Activated CD4-positive, alpha-beta T cell treated with anti-CD3 and anti-CD28 coated beads for 36 hours (primary cell): Measurements from ENCODE around the gene PIGR. TPM values are rescaled to one million over a fixed set of nuclear protein-coding genes. Genes with fewer than 3 reads are reported as not detected.
A peak's percentile ranks its signal among the peaks of the same experiment; 100 is the strongest.

Source experiments
- ATAC-seq: fragments of 200-7000 bp; cut with Tn5 transposase; one replicate; pipeline ENCODE4 v1.10.0; 2021; ENCODE audit warnings: mild to moderate bottlenecking, moderate library complexity
- CTCF ChIA-PET: fragments of 350-600 bp; sonication (Branson Sonifier 250); formaldehyde crosslinking; loops from one replicate; lab custom pipeline; 2021; ENCODE audit warnings: antibody characterized with exemption; lab: Charles Lee
- POLR2A ChIA-PET: fragments of 350-600 bp; sonication (Branson Sonifier 250); formaldehyde crosslinking; loops from one replicate; lab custom pipeline; 2021; ENCODE audit warnings: antibody characterized with exemption, inconsistent platforms; lab: Charles Lee
- DNase-seq: peaks from one replicate; pipeline ENCODE4 v3.0.0-alpha.2; 2020
- H3K27ac Mint-ChIP-seq: one replicate; pipeline ENCODE4 v1.8.0; 2021; ENCODE audit warnings: mixed read lengths
- H3K27me3 Mint-ChIP-seq: one replicate; pipeline ENCODE4 v1.8.0; 2021; ENCODE audit warnings: mixed read lengths
- H3K36me3 Mint-ChIP-seq: one replicate; pipeline ENCODE4 v1.8.0; 2021; ENCODE audit warnings: low read depth, mixed read lengths
- H3K4me1 Mint-ChIP-seq: one replicate; pipeline ENCODE4 v1.8.0; 2021; ENCODE audit warnings: mixed read lengths
- H3K4me3 Mint-ChIP-seq: one replicate; pipeline ENCODE4 v1.8.0; 2021; ENCODE audit warnings: mild to moderate bottlenecking, moderate library complexity, mixed read lengths
- H3K9me3 Mint-ChIP-seq: one replicate; pipeline ENCODE4 v1.8.0; 2021; ENCODE audit warnings: low read depth, mixed read lengths
- intact Hi-C, 2 experiments: fragments of 100-400 bp; cut with DNase I in 1 of 2; cut with micrococcal nuclease in 1 of 2; formaldehyde crosslinking; loops; one replicate each; pipeline versions ENCODE4 v1.14.2 to v1.15.1; 2022 to 2024; cut with DNase I, micrococcal nuclease
- total RNA-seq, 2 experiments: library from RNA; stranded (reverse); gene quantifications; one replicate each; pipeline ENCODE4 v1.2.3, GENCODE V29; 2021

The PIGR gene
- total RNA-seq, 2 experiments from 2014 or later: 0.07 to 0.54 TPM

DNA sequence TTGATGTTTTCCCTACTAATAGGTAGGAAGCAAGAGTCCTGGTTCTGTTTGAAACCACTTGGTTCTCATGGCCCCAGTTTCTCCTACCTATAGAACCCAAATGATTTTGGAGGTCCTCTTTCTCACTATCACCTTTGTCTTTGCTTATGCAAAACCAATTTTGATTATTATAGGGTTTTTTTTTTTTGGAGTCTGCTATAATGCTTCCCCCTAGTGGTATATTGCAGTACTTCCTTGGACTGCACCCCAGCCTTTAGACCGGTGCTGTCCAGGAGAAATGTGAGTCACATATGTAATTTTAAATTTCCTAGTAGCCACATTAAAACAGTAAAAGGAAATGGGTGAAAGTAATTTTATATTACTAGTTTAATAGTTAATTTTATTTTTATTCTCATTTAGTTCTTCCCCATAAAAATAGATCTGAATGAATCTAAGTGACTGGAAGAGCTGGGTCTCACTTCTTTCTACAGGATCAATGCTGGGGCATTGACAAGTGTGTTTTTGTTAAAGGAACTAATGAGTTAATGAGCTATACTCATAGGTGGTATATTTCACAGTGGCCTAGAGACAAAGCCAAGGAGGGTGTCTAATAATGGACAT lies 35.1 kb downstream of the PIGR start:
- Mint-ChIP-seq H3K27me3 (no peaks in the 10 kb centered on the region), H3K36me3 (peaks cover 38% of the 10 kb centered on the region), H3K4me3 (no peak overlapping the region), H3K9me3 (no peaks in the 10 kb centered on the region), H3K27ac (no peak overlapping the region), H3K4me1 (peaks cover 88% of the 10 kb centered on the region)
- intact Hi-C loops: loop anchor here (1.0 to 10.0 kb wide), 5 partner anchors 14 to 436 kb away; partner anchors contain the start of genes DYRK3 (in 1 of the 2), IKBKE (in 1 of the 2), IL20 (in 1 of the 2) and IL24 (in 1 of the 2)
- ChIA-PET POLR2A (interaction anchor here (0.6 kb wide), 1 partner anchor 17 kb away, joined by 4 read pairs; no protein-coding TSS in a partner anchor), CTCF (interaction anchor here (0.6 to 12.9 kb wide), 43 partner anchors 10 to 432 kb away, joined by 3 to 306 read pairs (median 8); partner anchors contain the start of genes FCMR, IL20 and IL24)
- ATAC-seq (peak; percentile 36), DNase-seq (peak; percentile 55)

DNA sequence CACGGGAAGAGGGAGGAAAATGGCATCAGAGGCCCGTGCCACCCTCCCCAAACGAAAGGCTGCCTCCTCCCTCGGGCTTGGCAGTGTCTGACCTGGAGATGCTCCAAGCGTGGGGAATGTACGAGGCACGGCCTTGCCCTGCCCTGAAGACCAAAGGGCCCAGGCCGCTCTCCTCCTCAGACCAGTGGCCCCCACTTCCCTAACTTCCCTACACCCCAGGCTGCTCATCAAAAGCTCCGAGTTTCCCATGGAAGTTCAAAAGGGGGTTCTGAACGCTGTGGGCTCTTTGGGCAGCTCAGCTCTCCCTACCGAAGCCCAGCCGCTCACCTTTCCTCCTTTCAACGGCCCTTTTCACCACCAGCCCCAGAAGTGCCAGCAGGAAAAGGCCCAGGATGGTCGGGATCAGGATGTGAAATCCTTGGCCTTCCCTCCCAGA lies 36.4 kb downstream of the PIGR start:
- H3K27me3 Mint-ChIP-seq: no peaks in the 10 kb centered on the region
- H3K4me3 Mint-ChIP-seq: peak overlapping the region; percentile 24
- H3K36me3 Mint-ChIP-seq: peaks cover 32% of the 10 kb centered on the region
- H3K9me3 Mint-ChIP-seq: no peaks in the 10 kb centered on the region
- peaks cover 88% of the 10 kb centered on the region for H3K4me1 Mint-ChIP-seq
- H3K27ac Mint-ChIP-seq: no peak overlapping the region
- CTCF ChIA-PET: interaction anchor here (0.7 to 3.3 kb wide), 30 partner anchors 9 to 961 kb away, joined by 3 to 24 read pairs (median 6); partner anchors contain the start of genes DYRK3, FCMR, IKBKE and IL10
- no peak for ATAC-seq
- DNase-seq: no peak
- intact Hi-C loops: loop anchor here in 1 of 2 experiments (2.0 to 10.0 kb wide), 4 partner anchors 13 to 435 kb away; partner anchors contain the start of genes IKBKE and IL24
- POLR2A ChIA-PET: interaction anchor here (0.6 kb wide), 1 partner anchor 108 kb away, joined by 3 read pairs; no protein-coding TSS in a partner anchor

DNA sequence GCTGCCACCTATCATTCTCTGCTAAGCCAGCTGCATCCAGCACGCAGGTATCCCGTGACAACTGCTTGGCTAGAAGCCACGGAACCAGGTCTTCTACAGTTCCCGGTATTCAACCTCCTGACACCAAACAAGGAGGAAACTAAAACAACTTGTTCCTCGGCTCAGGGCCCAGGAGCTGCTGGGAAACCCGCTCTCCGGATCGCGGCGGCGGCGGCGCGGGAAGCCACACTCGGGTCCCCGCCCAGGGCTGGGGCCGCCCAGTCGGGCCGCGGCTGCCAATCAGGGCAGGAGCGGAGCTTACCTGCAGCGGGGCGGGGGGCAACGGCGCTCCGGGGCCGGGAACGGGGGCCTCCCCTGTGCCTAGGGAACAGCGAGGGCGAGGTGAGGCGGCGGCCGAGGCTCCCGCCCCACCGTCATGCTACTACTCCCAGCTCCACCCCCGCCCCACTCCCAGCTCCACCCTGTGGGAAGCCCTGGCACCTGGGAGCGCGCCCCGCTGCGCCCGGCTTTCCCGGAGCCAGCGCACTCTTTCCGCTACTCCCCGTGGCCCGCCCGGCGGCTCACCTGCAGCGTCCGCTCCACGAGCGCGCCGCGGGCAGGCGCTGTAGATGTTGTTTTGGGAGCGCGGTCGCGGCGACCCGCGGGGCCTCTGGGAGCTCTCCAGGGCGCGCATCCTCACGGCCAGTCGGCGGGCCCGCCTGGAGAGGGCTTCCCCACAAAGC lies 36.9 kb downstream of the PIGR start:
- DNase-seq (peak; percentile 73), ATAC-seq (peak; percentile 27)
- no peaks in the 10 kb centered on the region for H3K27me3 Mint-ChIP-seq
- no peaks in the 10 kb centered on the region for H3K9me3 Mint-ChIP-seq
- POLR2A ChIA-PET: interaction anchor here (0.6 to 0.7 kb wide), 2 partner anchors 13 to 107 kb away, joined by 3 read pairs; no protein-coding TSS in a partner anchor
- H3K4me1 Mint-ChIP-seq: peaks cover 88% of the 10 kb centered on the region
- intact Hi-C loops: loop anchor here in 1 of 2 experiments (2.0 kb wide), 1 partner anchor 19 kb away; no protein-coding TSS in a partner anchor
- peak overlapping the region; percentile 64 for H3K27ac Mint-ChIP-seq
- H3K4me3 Mint-ChIP-seq: peak overlapping the region; percentile 62
- H3K36me3 Mint-ChIP-seq: peaks cover 35% of the 10 kb centered on the region
- CTCF ChIA-PET: interaction anchor here (0.7 to 3.3 kb wide), 42 partner anchors 9 to 962 kb away, joined by 3 to 24 read pairs (median 6); partner anchors contain the start of genes DYRK3, FCMR, IKBKE and IL10

DNA sequence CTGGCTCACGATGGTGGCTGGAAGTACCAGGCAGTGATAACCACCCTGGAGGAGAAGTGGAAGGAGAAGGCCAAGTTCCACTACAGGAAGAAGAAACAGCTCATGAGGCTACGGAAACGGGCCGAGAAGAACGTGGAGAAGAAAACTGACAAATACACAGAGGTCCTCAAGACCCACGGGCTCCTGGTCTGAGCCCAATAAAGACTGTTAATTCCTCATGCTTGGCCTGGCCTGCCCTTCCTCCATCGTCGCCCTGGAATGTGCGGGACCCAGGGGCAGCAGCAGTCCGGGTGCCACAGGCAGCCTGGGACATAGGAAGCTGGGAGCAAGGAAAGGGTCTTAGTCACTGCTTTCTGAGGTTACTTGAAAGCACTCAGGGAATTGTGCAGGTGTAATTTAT lies 38.2 kb downstream of the PIGR start:
- peaks cover 48% of the 10 kb centered on the region for H3K36me3 Mint-ChIP-seq
- POLR2A ChIA-PET: interaction anchor here (0.6 kb wide), 1 partner anchor 223 kb away, joined by 3 read pairs; the partner anchor contains the start of gene MAPKAPK2

DNA sequence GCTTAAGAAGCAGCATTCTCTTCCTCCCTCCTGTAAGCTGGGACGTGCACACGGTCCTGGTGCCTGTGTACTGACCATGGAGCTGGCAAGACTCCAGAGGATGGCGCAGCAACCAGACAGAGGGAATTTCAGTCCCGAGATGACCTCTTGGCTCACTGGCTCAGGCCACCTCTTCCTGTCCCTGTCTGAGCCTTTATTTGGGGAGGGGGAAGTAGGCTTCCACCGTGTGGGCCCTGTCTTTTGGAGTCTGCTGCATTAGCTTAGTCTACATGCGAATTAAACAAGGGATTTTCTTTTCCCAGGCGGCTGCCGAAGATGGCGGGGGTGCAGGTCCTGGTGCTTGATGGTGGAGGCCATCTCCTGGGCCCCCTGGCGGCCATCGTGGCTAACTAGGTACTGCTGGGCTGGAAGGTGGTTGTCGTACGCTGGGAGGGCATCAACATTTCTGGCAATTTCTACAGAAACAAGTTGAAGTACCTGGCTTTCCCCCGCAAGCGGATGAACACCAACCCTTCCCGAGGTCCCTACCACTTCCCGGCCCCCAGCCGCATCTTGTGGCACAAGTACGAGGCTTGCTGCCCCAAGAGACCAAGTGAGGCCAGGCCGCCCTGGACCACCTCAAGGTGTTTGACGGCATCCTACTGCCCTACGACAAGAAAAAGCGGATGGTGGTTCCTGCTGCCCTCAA lies 38.8 kb downstream of the PIGR start:
- ATAC-seq (no peak), DNase-seq (no peak)
- intact Hi-C loops: no loop called here
- H3K27ac Mint-ChIP-seq: no peak overlapping the region
- peaks cover 49% of the 10 kb centered on the region for H3K36me3 Mint-ChIP-seq
- no peaks in the 10 kb centered on the region for H3K27me3 Mint-ChIP-seq
- H3K9me3 Mint-ChIP-seq: no peaks in the 10 kb centered on the region
- H3K4me1 Mint-ChIP-seq: peaks cover 86% of the 10 kb centered on the region
- ChIA-PET POLR2A (no interaction called here), CTCF (interaction anchor here (0.6 to 3.3 kb wide), 18 partner anchors 10 to 1704 kb away, joined by 3 to 24 read pairs (median 14); partner anchors contain the start of genes FCMR, IL20 and IL24)
- H3K4me3 Mint-ChIP-seq: no peak overlapping the region

More for the DNA sequence above, 38.2 kb downstream of the PIGR start:
- Mint-ChIP-seq H3K27me3 (no peaks in the 10 kb centered on the region), H3K4me1 (peaks cover 86% of the 10 kb centered on the region), H3K27ac (no peak overlapping the region), H3K4me3 (no peak overlapping the region), H3K9me3 (no peaks in the 10 kb centered on the region)
- DNase-seq (no peak), ATAC-seq (no peak)
- CTCF ChIA-PET: interaction anchor here (0.9 to 3.3 kb wide), 22 partner anchors 11 to 273 kb away, joined by 3 to 24 read pairs (median 7); partner anchors contain the start of genes DYRK3, FCMR, IL20 and IL24
- intact Hi-C loops: loop anchor here in 1 of 2 experiments (2.0 kb wide), 1 partner anchor 17 kb away; no protein-coding TSS in a partner anchor

DNA sequence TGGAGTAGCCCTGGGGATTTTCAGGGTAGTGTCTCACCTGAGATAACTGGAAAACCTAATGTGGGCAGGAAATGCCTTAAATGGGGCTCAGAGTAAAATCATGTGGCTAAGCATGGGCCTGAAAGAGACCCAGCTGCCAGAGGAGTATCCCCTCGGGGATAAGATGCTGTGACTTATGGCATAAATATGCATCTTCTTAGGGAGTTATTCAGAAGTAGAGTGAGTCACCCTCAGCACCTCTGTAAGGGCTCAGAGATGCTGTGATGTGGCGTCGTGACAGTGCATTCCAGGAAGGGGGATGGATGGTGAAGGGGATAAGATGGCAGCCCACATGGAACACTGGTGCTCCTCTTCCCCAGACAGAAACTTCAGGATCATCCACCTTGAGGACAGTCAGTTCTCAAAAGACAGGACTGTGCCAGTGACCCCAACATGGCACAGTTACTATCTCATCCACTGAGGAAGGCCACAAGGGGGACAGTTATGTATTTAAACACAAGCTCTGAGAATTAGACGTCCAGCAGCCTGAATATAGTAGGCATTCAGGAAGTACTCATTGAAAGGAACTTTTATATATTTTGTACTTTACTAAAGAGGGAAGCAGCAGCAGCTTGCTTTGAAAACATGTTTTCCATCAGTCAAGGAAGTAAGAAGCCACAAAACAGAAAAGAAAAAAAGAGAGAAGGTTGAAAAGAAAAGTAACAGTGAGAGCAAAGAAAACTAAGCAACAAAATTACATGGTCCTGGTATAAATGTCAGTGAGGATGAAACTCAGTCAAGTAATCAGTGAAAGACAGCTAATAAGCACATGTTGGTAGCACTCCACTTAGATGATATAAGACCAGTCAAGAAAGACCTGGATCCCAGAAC lies 40.7 kb downstream of the PIGR start:
- peak; percentile 93 for ATAC-seq
- peak overlapping the region; percentile 87 for H3K27ac Mint-ChIP-seq
- intact Hi-C loops: loop anchor here (1.0 to 2.0 kb wide), 2 partner anchors 8 to 89 kb away; partner anchors contain the start of gene IL24 (in 2 of the 2)
- POLR2A ChIA-PET: interaction anchor here (0.6 to 1.2 kb wide), 6 partner anchors 8 to 137 kb away, joined by 3 to 8 read pairs (median 4); partner anchors contain the start of gene IL24
- peaks cover 50% of the 10 kb centered on the region for H3K36me3 Mint-ChIP-seq
- CTCF ChIA-PET: interaction anchor here (0.6 to 3.1 kb wide), 35 partner anchors 8 to 328 kb away, joined by 3 to 21 read pairs (median 4); partner anchors contain the start of genes FCMR, IL20 and IL24
- H3K9me3 Mint-ChIP-seq: no peaks in the 10 kb centered on the region
- H3K4me1 Mint-ChIP-seq: peaks cover 86% of the 10 kb centered on the region
- DNase-seq: peak; percentile 76
- H3K4me3 Mint-ChIP-seq: peak overlapping the region; percentile 27
- no peaks in the 10 kb centered on the region for H3K27me3 Mint-ChIP-seq

DNA sequence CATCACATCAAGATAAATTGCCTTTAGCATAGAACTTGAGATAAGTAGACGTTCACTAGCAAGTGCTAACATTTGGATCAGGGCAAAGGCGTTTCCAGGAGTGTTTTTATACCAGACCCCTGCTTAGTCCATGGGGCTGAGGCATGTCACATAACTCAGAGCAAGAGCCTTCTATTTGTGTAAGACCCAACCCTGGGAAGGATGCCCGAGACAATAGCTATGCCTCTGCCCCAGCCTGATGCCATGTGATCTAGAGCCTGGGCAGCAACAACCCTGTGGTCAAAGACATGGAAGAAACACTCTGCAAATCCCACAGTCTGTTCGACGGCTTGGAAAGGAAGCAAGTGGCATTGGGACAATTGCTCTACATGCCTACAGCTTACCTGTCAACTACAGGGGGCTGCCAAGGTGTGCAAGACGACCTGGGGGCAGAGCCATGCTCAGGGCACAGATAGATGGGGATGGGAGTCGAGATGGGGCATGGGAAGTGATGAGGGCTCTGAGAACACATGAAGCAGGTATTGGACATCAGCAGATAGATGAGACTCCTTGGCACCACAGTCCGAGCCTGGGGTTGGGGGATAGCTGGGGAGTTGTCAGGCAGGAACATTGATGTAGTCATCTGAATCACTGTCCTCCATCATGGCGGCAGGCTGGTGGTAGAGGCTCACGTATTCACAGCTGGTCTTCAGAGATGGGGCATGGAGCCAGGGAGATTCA lies 41.7 kb downstream of the PIGR start:
- no peaks in the 10 kb centered on the region for H3K27me3 Mint-ChIP-seq
- intact Hi-C loops: loop anchor here (1.0 to 2.0 kb wide), 2 partner anchors 7 to 88 kb away; partner anchors contain the start of gene IL24 (in 2 of the 2)

DNA sequence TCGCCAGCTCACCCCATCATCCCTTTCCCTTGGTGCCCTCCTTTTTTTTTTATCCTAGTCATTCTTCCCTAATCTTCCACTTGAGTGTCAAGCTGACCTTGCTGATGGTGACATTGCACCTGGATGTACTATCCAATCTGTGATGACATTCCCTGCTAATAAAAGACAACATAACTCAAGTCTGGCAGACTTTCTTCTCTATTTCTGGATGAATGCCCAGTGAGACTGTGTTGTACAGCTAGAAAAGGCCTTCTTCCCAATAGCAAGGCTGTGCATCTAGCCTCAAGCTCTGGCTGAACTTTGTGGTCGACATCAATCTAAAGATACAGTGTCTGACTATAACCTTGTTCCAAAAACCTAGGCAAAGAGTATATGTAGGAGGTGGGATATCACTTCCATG lies 42.6 kb downstream of the PIGR start:
- H3K27ac Mint-ChIP-seq: peak overlapping the region; percentile 27

More for the DNA sequence above, 41.7 kb downstream of the PIGR start:
- ATAC-seq (no peak), DNase-seq (no peak)
- H3K4me3 Mint-ChIP-seq: peak overlapping the region; percentile 27
- H3K27ac Mint-ChIP-seq: peak overlapping the region; percentile 87
- H3K36me3 Mint-ChIP-seq: peaks cover 56% of the 10 kb centered on the region
- H3K9me3 Mint-ChIP-seq: no peaks in the 10 kb centered on the region
- ChIA-PET POLR2A (interaction anchor here (0.7 to 1.1 kb wide), 2 partner anchors 20 to 136 kb away, joined by 3 to 4 read pairs; no protein-coding TSS in a partner anchor), CTCF (interaction anchor here (0.6 to 3.1 kb wide), 13 partner anchors 9 to 190 kb away, joined by 3 to 21 read pairs (median 4); partner anchors contain the start of gene IL20)
- peaks cover 85% of the 10 kb centered on the region for H3K4me1 Mint-ChIP-seq

DNA sequence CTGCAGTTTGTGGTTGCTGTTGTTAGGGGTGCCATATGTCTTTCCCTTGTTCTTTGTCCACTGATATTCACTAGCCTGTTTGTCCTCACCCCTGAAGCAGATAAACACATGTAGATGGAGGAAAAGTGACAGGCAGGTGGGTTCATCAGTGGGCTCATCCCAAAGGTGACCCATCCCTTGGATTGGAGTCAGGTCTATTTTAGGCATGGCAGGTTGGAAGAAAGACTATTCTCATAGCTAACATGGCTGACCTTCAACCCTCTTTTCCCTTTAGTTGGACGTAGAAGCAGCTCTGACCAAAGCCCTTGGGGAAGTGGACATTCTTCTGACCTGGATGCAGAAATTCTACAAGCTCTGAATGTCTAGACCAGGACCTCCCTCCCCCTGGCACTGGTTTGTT lies 43.6 kb downstream of the PIGR start:
- no peak overlapping the region for H3K27ac Mint-ChIP-seq
- POLR2A ChIA-PET: no interaction called here
- no peak overlapping the region for H3K4me3 Mint-ChIP-seq
- intact Hi-C loops: no loop called here
- no peaks in the 10 kb centered on the region for H3K9me3 Mint-ChIP-seq
- ATAC-seq (no peak), DNase-seq (no peak)
- H3K4me1 Mint-ChIP-seq: peaks cover 89% of the 10 kb centered on the region
- H3K36me3 Mint-ChIP-seq: peaks cover 47% of the 10 kb centered on the region
- CTCF ChIA-PET: interaction anchor here (5.2 kb wide), 1 partner anchor 9 kb away, joined by 30 read pairs; no protein-coding TSS in a partner anchor
- H3K27me3 Mint-ChIP-seq: no peaks in the 10 kb centered on the region

More for the DNA sequence above, 42.6 kb downstream of the PIGR start:
- Mint-ChIP-seq H3K9me3 (no peaks in the 10 kb centered on the region), H3K4me1 (peaks cover 88% of the 10 kb centered on the region), H3K36me3 (peaks cover 54% of the 10 kb centered on the region), H3K4me3 (no peak overlapping the region), H3K27me3 (no peaks in the 10 kb centered on the region)
- POLR2A ChIA-PET: interaction anchor here (0.7 kb wide), 1 partner anchor 167 kb away, joined by 3 read pairs; no protein-coding TSS in a partner anchor
- intact Hi-C loops: loop anchor here in 1 of 2 experiments (2.0 kb wide), 1 partner anchor 87 kb away; no protein-coding TSS in a partner anchor
- DNase-seq (no peak), ATAC-seq (no peak)
- CTCF ChIA-PET: interaction anchor here (0.6 to 5.2 kb wide), 2 partner anchors 8 to 16 kb away, joined by 3 to 30 read pairs; no protein-coding TSS in a partner anchor
